Mesodermal cell (in vitro differentiated cells): Measurements from ENCODE around the gene GBA2.

ENCODE experiments used
- H3K27ac ChIP-seq: 2 replicates; pipeline ENCODE4 v1.7.0; 2013; ENCODE audit warnings: mild to moderate bottlenecking, low read depth, low read length, moderate library complexity; ENCODE audit not compliant: severe bottlenecking
- H3K36me3 ChIP-seq: 2 replicates; pipeline ENCODE4 v1.7.1; 2013; ENCODE audit warnings: mild to moderate bottlenecking, low read length, moderate library complexity; ENCODE audit not compliant: control insufficient read depth, insufficient read depth
- H3K4me1 ChIP-seq: one replicate; pipeline ENCODE4 v1.7.1; 2013; ENCODE audit warnings: mild to moderate bottlenecking, low read length; ENCODE audit not compliant: insufficient read depth, control insufficient read depth, poor library complexity, severe bottlenecking
- H3K4me3 ChIP-seq: 2 replicates; pipeline ENCODE4 v1.7.0; 2013; ENCODE audit warnings: low read length, control low read depth, mild to moderate bottlenecking; ENCODE audit not compliant: insufficient read depth, poor library complexity, severe bottlenecking; ENCODE audit errors: extremely low read depth
- H3K9me3 ChIP-seq: 2 replicates; pipeline ENCODE4 v1.7.1; 2013; ENCODE audit warnings: mild to moderate bottlenecking, low read length, moderate library complexity; ENCODE audit not compliant: control insufficient read depth
- WGBS, 2 experiments: methylation state at CpG; one replicate each; pipeline ENCODE4 v1.1.5; 2013; ENCODE audit warnings: missing lambda C conversion rate in 2 of 2; ENCODE audit not compliant: insufficient coverage in 2 of 2; 5-methylcytosine and 5-hydroxymethylcytosine counted together

GBA2 gene

DNA sequence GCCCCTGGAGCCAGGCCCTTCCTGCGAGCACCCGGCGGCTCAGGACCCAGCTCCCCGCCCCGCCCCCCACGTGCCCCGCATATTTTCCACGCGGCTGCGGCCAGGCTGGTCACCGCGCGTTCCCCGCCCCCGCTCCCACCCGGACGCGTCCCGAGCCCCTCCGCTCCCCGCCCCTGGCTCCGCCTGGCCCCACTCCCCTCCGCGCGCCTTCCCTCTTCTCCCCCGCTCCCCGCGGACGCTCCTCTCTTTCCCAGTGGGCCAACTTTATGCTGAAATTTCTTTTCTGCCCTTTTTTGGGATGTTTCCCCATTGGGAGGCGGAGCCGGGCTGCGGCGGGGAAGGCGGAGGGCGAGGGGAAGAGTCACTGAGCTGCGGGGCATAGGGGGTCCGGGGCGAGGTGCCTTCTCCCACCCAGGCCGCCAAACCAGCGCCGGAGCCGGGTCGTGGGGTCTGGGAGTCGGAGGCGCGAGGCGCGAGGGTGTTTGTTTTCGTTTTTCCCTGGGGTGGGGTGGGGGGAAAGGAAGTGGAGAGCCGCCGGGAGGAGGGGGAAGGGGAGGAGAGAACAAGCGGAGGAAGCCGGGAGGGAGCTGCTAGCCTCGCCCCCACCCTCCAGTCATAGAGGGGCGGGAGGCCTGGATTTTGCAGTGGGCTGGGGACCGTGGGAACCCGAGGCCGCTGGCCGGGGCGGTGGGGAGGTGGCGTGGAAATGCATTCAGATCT, 58.3 kb downstream of the GBA2 start:
- 0% methylated on average over 14 to 16 of the region's 61 CpGs for WGBS, 2 experiments

DNA sequence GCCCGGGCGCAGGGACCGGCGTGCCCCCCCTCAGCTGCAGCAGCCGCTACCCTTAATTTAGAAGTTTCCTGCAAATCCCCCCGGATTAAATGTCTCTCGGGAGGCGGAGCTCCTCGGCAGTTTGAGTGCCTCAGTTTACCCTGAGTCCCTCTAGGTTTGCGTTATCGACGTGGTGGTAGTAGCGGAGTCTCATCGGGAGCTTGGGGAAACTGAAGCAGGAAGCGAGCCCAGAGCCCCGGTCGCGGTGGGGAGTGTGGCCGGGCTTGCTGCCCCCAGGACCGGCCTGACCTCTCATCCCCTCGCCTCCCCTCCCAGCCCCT, 58.8 kb downstream of the GBA2 start:
- H3K4me1 ChIP-seq, result peaks cover 26% of the 10 kb centered on the region
- 0% methylated on average over 11 to 19 of the region's 21 CpGs for WGBS, 2 experiments
- H3K36me3 ChIP-seq, result peaks cover 30% of the 10 kb centered on the region
- H3K27ac ChIP-seq, result peak overlapping the region; percentile 92
- H3K4me3 ChIP-seq, result peak overlapping the region; percentile 79
- no peaks in the 10 kb centered on the region for H3K9me3 ChIP-seq

More for the DNA sequence above, 58.3 kb downstream of the GBA2 start:
- peak overlapping the region; percentile 79 for H3K4me3 ChIP-seq
- peaks cover 23% of the 10 kb centered on the region for H3K4me1 ChIP-seq
- H3K36me3 ChIP-seq, result peaks cover 30% of the 10 kb centered on the region
- H3K27ac ChIP-seq, result peak overlapping the region; percentile 92
- no peaks in the 10 kb centered on the region for H3K9me3 ChIP-seq

DNA sequence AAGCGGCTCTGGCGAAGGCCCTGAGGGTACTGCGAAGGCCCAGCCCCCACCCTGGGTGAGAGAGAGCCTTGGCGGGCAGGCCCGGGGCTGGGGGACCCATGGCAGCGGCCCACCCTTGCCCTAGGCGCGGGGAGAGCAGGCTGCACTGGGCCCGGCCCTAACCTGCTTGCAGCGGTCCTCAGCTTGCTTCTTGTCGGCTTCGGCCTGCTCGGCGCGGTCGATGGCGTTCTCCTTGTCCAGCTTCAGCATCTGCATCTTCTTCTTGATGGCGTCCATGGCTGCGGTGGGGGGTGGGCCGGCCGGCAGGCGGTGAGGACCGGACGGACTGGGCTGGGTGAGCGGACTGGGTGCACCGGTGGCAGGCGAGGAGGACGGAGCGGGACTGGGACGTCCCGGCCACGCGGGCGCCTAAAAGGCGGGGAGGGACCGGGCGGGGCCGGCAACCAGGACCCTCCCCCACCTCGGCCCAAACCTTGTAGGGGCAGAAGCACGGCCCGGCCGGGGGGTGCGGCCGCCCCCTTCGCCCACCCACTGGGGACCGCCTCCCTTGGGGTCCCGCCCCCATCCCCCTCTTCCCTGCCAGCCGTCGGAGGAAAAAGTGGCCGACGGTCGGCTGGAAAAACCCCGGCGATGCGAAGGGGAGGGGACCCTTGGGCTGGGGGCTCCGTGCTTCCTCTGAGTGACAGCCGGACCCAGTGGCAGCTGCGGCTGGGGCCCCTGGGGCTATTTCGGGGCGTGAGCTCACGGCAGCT, 59.3 kb downstream of the GBA2 start, which contains the start of gene TPM2:
Gene TPM2 (minus strand): TSS at position 384 of the 752 bp plus-strand sequence. CDS start 108 bp downstream, at position 276.
- 1% methylated on average over 44 to 54 of the region's 61 CpGs for WGBS, 2 experiments
- Histone ChIP-seq H3K4me1 (peaks cover 31% of the 10 kb centered on the region), H3K9me3 (no peaks in the 10 kb centered on the region), H3K36me3 (peaks cover 36% of the 10 kb centered on the region), H3K27ac (peak within 1 kb of the TSS; percentile 92), H3K4me3 (peak within 1 kb of the TSS; percentile 79)

DNA sequence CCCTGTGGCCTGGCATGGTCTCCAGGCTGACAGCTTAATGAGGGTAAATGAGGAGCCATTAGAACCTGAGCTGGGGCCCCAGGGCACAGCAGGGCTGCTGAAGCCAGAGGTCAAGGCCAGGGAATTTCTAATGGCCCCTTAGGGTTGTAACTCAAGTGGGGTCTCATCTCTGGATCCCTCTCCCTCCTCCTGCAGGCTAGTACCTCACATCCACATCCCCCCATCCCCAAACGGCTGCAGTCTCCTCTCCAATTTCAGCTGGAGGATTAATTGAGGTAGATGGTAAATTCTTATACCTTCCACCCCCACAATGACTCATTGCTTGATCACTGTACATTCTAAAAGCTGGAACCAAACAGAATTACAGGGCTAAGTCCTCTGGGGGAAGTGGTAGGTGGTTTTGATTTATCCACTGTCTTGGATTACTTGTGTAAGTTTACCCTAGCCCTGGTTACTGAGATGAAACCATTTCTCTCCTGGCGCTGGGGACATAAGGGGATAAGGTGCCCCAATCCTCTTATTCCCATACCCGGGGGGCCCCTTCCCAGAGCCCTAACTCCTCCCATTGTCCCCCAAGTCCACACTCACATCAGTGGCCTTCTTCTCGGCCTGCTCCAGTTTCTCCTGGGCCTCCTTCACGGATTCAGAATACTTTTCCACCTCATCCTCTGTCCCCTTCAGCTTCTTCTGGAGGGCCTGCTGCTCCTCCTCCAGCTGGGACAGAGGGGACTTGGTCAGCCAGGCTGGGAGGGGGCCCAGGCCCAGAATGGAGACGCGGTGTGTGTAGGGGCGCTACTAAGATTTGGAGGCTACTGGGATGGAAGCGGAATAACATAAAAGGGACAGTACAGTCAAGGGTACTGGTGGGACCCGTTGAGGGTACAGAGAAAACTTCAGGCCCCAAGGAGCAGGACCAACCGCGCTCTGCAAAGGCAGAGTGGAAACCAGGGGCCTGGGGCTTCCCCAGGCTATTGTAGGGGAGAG, 60.2 kb downstream of the GBA2 start:
- Histone ChIP-seq H3K27ac (peak overlapping the region; percentile 59), H3K9me3 (no peaks in the 10 kb centered on the region), H3K4me1 (peaks cover 35% of the 10 kb centered on the region), H3K36me3 (peaks cover 44% of the 10 kb centered on the region), H3K4me3 (peak overlapping the region; percentile 79)
- WGBS, 2 experiments, result 16 to 21% methylated on average over 8 to 9 of the region's 12 CpGs

DNA sequence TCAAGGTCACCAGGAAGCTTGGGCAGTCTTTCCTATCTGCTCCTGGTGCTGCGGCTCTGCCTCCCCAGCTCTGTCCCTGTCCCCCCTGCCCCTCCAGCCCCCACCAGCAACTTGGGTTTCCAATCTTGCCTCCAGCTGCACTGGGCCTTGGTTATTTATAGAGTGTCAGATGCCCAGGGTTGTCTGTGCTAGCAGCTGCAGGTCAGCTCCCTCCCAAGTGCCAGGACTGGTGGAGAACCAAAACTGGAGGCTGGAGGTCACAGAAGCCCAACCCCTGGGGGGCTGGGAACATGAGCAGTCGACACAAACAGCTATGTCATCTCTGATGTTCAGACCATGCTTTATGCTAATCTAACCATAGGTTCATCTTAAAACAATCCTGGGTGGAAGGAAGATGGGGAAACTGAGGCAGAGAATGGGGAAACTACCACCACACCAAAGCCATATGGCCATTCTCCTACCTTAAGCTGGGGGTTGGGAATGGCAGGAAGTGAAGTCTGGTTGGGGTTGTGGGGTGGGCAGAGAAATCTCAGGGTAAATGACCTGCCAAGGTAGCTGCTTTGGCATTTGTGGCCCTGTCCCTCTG, 61.0 kb downstream of the GBA2 start:
- Histone ChIP-seq H3K4me3 (peak overlapping the region; percentile 79), H3K36me3 (peaks cover 52% of the 10 kb centered on the region), H3K9me3 (no peaks in the 10 kb centered on the region), H3K4me1 (peaks cover 35% of the 10 kb centered on the region), H3K27ac (no peak overlapping the region)
- WGBS, 2 experiments, result 67% methylated on average over 1 of the region's 2 CpGs; no CpG with 5 or more reads in 1 of the 2 experiments

DNA sequence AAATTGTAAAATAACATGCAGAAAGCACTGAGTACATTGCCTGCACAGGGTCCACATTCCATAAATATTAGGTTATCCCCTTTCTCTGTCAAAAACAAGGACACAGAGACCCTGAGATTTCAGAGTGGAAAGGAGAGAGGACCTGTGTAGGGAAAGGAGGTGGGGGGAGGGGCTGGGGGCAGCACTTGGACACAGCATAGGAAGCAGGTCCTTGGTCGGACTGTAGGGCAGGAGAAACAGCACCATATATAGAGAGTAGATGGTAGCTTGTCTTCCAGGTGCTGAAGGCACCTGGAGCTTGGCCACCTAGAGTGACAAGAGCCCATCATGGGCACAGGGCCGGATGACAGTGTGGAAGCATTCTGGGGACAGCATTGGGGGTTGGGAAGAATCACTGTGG, 61.7 kb downstream of the GBA2 start:
- WGBS, 2 experiments, result 90 to 100% methylated on average over 1 to 2 of the region's 2 CpGs
- peaks cover 60% of the 10 kb centered on the region for H3K36me3 ChIP-seq
- H3K4me3 ChIP-seq, result no peak overlapping the region
- H3K4me1 ChIP-seq, result peaks cover 40% of the 10 kb centered on the region
- no peaks in the 10 kb centered on the region for H3K9me3 ChIP-seq
- H3K27ac ChIP-seq, result no peak overlapping the region
